Left forelimb (tissue), 1 donor: ENCODE measurements around the gene FAM177A1.
"Not testable (repeated sequence)": the region's sequence is repeated elsewhere in the genome, so short reads cannot be mapped to it uniquely, and the experiment has no call there.

Experiments
- DNase-seq: peaks from one replicate; pipeline ENCODE4 v3.0.0-alpha.2; 2018; ENCODE audit warnings: low spot score

FAM177A1 gene

GRCh38 chr14:35061113-35061791 lies 15.2 kb downstream of the FAM177A1 start:
- DNase-seq: not testable (repeated sequence)

- DNase-seq: not testable (repeated sequence)
Observed at GRCh38 chr14:35065731-35066130, 19.7 kb downstream of the FAM177A1 start.

- no peak for DNase-seq
Observed at GRCh38 chr14:35068238-35069012, 22.4 kb downstream of the FAM177A1 start.

GRCh38 chr14:35072226-35072625 lies 26.2 kb downstream of the FAM177A1 start:
- DNase-seq: no peak

- DNase-seq: no peak
Observed at GRCh38 chr14:35073486-35073885, 27.4 kb downstream of the FAM177A1 start.

GRCh38 chr14:35078082-35078481 lies 32.0 kb downstream of the FAM177A1 start:
- DNase-seq: no peak

GRCh38 chr14:35079742-35080141 lies 33.7 kb downstream of the FAM177A1 start:
- DNase-seq: no peak

GRCh38 chr14:35083530-35084150 lies 37.6 kb downstream of the FAM177A1 start:
- DNase-seq: no peak

GRCh38 chr14:35085441-35085840 lies 39.4 kb downstream of the FAM177A1 start:
- no peak for DNase-seq

- no peak for DNase-seq
Observed at GRCh38 chr14:35088514-35088913, 42.4 kb downstream of the FAM177A1 start.

- not testable (repeated sequence) for DNase-seq
Observed at GRCh38 chr14:35094645-35095044, 48.6 kb downstream of the FAM177A1 start.

- DNase-seq: no peak
Observed at GRCh38 chr14:35107866-35108265, 61.8 kb downstream of the FAM177A1 start.

- no peak for DNase-seq
Observed at GRCh38 chr14:35112641-35113040, 66.6 kb downstream of the FAM177A1 start.

GRCh38 chr14:35113308-35113950 lies 67.4 kb downstream of the FAM177A1 start:
- DNase-seq: no peak

GRCh38 chr14:35114036-35114435 lies 68.0 kb downstream of the FAM177A1 start:
- no peak for DNase-seq

- no peak for DNase-seq
Observed at GRCh38 chr14:35116242-35116641, 70.2 kb downstream of the FAM177A1 start.

GRCh38 chr14:35117112-35117511 lies 71.0 kb downstream of the FAM177A1 start:
- no peak for DNase-seq

GRCh38 chr14:35121026-35121886 lies 75.2 kb downstream of the FAM177A1 start:
- no peak for DNase-seq

- peak; percentile 94 for DNase-seq
Observed at GRCh38 chr14:35121887-35122695, 76.0 kb downstream of the FAM177A1 start, which contains the start of the genes PPP2R3C and PRORP. TSS of gene PPP2R3C (minus strand) at chr14:35121990. CDS start at chr14:35121959, 31 bp downstream. TSS of gene PRORP (plus strand) at chr14:35122552. CDS start at chr14:35123246, 694 bp downstream.

- DNase-seq: no peak
Observed at GRCh38 chr14:35122696-35123387, 76.8 kb downstream of the FAM177A1 start.
